GM19324 (cell line): ENCODE data around the gene NKX1-2.
A peak's percentile ranks its signal among the peaks of the same experiment; 100 is the strongest.
"Not testable (repeated sequence)": the region's sequence is repeated elsewhere in the genome, so short reads cannot be mapped to it uniquely, and the experiment has no call there.

Experiments
- ATAC-seq: cut with Tn5 transposase; IDR thresholded peaks from one replicate; pipeline ENCODE4 v1.9.1; 2021; ENCODE audit warnings: mild to moderate bottlenecking, moderate library complexity; ENCODE audit not compliant: unreplicated experiment, low FRiP score

The NKX1-2 gene

DNA sequence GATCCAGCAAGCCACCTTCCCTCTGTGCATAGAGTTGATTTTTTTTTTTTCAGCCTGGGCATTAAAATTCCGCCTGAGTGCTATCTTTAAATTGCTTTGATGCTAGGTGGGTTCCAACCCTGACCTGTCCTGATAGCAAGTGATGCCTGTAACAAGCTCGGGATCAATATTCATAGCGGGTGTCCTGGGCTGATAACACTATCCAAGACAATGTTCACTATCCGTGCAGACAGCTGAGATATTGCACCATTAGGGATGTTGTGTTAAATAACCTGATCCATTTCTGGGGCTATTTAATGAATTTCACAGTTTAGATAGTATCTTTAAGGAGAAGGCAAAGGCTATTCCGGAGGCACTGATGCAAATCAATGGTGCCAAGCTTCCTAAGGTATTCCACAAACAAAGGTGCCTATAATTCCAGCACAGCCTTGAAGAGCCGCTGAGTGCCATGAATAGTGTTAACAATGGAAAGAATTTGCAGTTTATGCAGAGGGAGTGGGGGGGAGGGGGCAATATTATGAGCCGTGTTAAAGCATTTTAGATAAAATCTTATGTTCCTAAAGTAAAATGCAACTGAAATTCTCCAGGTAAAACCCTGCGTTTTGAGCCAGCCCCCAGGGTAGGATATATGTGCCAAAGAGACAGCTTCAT, 4.2 kb upstream of the NKX1-2 start:
- ATAC-seq, result no peak

DNA sequence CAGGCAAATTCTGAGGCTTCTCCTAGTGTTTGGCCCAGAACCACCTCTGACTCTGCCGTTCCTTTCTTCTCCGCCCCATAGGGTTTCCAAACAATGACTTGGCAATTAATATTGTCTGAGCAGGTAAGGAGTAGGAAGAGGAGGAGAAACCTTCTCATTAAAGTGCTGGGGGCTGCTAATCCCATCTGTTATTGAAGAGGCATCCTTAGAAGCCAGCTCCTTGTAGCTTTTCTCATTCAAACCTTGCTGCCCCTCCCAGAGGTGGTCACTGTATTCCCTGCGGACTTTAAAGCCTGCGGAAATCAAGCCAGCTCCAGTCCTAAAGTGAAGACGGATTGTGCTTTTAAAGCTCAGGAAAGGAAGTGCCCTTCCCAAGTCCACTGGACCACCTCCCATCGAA, 1.4 kb upstream of the NKX1-2 start:
- no peak for ATAC-seq

DNA sequence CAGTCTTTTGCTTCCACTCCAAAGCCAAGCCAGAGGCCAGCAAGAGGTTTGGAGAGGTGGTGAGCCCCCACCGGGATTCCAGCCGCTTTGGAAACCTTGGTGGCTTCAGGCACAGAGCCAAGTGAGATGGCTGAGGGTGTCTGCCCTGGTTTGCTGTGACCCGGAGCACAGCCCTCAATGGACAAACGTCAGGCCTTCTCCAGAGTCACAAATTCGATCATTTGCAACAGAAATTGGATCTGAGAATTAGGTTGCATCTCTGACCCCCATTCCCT, 885 bp upstream of the NKX1-2 start:
- no peak for ATAC-seq

- ATAC-seq, result no peak
These were observed 444 bp downstream of the NKX1-2 start for GRCh38 chr10:124449170-124450011.

DNA sequence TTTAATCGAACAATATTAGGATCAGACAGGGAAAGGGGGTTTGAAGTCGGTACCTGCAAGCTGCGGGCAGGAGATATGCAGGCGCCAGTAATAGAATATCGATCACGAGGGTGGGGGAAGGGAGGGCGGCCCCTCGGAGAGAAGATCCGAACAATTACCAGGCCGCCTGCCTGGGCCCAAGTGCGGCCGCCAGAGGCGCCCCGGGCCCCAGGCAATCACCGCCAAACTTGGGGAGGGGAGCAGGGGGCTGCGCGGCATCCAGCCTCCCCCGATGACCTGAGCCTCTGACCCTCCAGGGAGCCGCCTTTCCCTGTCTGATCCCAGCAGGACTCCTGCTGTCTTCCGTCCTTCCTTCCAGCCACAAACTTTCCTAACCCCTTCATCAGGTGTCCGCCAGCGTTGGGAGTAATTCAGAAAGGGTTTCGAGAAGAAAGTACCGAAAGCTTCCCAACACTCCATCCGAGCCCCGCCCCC, 1.1 kb downstream of the NKX1-2 start:
- ATAC-seq, result no peak

- no peak for ATAC-seq
These were observed 1.9 kb downstream of the NKX1-2 start for GRCh38 chr10:124447751-124448466.

DNA sequence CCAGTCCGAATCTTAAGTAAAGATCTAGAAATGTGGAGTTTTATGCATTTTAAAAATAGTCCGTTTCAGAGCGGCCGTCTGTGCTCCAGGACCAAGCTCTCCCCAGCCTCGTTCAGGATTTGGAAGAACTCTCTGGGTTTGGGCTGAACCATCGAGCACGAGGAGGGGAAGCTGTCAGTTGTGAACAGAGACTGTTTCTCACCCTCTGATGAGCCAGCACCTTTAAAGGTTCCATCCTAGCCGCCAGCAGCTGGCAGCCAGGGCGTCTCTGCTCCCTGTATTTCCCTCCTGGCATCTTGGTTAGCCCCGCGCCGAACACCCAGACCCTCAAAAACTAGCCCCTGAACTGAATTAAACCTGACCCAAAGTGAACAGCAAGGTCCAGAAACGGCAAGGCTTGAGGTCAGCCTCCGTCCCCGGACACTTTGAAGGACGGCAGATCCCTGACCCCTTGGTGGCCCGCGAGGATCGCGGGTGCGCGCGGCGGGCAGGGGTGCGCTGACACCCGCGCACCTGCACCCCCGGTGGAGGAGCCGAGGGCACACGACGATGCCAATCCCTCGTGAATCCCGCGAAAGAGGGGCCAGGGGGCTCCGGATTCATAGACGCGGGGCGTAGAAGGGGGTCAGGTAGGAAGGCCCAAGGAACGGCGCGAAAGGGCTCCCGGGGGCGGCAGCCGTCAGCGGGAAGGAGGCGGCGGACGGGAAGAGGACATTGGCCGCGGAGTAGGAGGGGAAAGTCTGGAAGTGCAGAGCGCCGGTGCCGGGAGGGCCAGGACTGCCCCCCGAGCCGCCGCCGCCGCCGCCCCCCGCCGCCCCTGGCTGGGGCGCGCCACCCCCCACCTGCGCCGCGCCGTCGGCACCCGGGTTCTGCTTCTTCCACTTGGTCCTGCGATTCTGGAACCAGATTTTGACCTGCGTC, 2.7 kb downstream of the NKX1-2 start:
- ATAC-seq, result no peak

DNA sequence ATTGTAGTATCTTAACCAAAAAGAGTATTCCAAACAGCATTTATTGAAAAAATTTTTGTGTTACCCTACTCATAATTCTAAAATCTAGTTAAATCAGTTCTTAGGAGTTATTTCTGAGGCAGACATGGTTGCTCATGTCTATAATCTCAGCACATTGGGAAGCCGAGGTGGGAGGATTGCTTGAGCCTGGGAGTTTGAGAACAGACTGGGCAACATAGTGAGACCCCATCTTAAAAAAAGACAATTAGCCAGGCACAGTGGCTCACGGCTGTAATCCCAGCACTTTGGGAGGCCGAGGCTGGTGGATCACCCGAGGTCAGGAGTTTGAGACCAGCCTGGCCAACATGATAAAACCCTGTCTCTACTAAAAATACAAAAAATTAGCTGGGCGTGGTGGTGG, 8.1 kb downstream of the NKX1-2 start:
- not testable (repeated sequence) for ATAC-seq

GRCh38 chr10:124436191-124436638, 13.6 kb downstream of the NKX1-2 start:
- ATAC-seq, result peak; percentile 71

- ATAC-seq, result not testable (repeated sequence)
These were observed 14.2 kb downstream of the NKX1-2 start for GRCh38 chr10:124435683-124436082.

- ATAC-seq, result no peak
These were observed 16.4 kb downstream of the NKX1-2 start for GRCh38 chr10:124433461-124433860.

DNA sequence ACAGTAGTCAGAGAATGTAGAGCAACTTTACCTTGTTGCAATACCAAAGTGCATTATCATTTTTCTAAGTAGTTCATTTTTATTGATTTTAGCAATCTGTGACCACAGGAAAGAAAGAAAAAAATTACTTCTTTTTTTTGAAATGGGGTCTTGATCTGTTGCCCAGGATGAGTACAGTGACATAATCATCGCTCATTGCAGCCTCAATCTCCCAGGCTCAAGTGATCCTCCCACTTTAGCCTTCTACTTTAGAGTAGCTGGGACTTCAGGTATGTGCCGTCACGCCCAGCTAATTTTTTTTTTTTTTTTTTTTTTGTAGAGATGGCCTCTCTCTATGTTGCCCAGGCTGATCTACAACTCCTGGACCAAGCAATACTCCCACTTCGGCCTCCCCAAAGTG, 19.8 kb downstream of the NKX1-2 start:
- ATAC-seq, result no peak

- ATAC-seq, result no peak
These were observed 20.3 kb downstream of the NKX1-2 start for GRCh38 chr10:124429576-124429975.

DNA sequence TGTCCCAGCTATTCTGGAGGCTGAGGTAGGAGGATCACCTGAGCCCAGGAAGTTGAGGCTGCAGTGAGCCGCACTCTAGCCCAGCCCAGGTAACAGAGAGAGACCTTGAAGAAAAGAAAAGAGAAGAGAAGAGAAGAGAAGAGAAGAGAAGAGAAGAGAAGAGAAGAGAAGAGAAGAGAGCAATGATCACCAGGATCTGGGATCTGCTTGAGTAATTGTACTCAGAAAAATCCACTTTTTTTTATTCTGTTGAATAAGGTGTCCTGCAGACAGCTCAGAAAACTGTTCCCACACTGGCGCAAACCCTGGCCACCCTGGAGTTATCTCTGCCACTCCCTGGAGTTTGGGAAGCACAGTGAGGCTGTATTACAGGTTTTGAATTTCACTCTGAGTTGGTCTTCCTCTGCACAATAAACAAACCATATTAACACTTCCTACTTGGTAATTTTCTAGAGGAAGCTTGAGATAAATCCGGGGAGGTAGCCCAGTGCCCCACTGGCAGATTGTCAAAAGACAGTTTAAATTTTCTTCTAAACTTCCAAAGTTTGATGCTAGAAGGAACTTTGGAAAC, 21.5 kb downstream of the NKX1-2 start:
- ATAC-seq, result no peak

GRCh38 chr10:124425227-124425962, 24.4 kb downstream of the NKX1-2 start:
- no peak for ATAC-seq

DNA sequence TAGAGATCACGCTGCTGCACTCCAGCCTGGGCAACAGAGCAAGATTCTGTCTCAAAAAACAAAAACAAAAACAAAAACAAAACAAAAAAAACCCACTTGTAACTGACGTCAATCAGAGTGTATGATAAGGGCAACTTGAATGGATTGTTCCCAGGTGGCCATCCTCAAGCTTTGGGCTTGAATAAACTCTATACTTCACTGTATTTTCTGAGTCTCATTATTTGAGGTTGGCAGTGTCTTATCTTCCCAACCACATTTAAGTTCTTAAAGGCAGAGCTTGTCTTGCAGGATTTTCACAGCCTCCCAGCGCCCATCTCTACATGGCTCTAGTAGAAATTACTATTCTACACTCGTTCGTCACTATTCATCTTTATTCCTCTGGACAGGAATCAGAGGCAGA, 26.0 kb downstream of the NKX1-2 start:
- no peak for ATAC-seq

GRCh38 chr10:124422742-124423141, 27.1 kb downstream of the NKX1-2 start:
- no peak for ATAC-seq

DNA sequence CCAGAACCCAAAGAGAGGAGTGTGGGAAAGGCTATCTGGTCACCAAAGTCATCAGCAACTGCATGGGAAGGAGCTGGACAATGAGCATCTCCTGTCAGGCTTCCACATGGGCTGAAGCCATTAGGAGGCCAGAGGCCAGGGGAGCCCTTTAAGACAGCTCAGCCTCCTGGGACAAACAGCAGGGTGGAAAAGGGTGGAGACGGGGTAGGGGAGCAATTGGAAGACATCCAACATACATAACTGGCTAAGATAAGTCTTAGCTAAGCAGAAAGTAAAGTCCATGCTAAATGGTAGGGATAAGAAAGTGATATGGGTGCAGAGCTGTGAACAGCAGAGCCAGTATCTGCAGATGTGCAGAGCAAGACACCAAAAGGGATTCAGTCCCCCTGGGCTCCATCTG, 29.6 kb downstream of the NKX1-2 start:
- no peak for ATAC-seq

- no peak for ATAC-seq
These were observed 30.2 kb downstream of the NKX1-2 start for GRCh38 chr10:124419635-124420034.
